Smooth muscle cell of the brain vasculature (primary cell): ENCODE data around the gene SAP30.

ENCODE experiments used
- DNase-seq: peaks from one replicate; pipeline ENCODE4 v3.0.0-alpha.2; 2012; ENCODE audit warnings: low read depth, low spot score

SAP30 gene

GRCh38 chr4:173367285-173367684 lies 3.5 kb upstream of the SAP30 start:
- DNase-seq = no peak

- DNase-seq = no peak
These were observed 2.8 kb upstream of the SAP30 start for GRCh38 chr4:173367946-173368345.

DNA sequence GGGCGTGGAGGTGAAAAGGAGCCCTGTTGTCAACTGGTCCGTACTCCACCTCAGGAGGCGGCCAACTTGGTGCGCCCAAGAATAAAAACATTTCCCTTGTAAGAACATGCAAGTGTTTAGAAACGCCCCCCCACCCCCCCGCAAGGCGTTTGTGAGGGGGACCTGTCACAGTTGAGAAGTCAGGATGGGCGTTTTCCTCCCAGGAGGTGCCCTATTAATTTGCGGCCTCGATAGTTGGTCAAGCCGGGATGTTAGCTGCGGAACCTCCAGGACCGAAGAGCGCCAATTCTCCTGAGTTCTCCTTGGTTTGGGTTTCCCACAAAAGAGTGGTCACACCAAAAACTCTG lies 651 bp upstream of the SAP30 start:
- DNase-seq = no peak

DNA sequence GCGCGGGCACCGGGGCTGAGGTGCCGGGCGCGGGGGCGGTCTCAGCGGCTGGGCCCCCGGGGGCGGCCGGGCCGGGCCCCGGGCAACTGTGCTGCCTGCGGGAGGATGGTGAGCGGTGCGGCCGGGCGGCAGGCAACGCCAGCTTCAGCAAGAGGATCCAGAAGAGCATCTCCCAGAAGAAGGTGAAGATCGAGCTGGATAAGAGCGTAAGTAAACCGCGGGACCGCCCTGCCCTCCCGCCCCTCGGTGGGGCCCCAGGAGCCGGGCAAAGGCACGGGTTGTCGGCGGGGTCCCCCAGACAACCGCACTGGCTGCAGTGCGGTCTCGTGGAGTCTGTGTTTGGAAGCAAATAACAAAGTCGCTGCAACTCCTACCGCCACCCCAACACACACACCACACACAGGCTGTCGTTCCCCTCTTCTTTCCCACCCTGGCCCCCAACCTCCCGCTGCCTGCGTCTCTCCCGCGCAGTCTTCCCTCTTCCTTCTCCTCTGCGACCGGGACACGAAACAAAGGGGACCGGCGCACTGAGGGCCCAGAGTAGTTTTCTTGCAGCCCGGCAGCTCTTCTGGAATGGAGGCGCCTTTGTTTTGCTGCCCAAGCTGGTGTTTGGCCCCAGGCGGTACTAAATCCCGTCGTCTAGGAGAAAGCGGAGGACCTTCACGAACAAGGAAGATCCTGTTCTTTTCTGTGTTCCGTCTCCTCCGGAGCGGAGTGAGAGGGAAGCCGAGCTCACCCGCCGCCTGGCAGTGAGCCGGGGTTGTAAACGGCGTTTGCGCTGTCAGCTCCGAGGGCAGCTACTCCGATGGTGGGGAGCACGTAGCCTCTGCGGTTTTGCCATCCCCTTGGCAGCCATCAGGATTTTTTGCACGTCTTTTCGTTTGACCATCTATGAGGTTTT lies 788 bp downstream of the SAP30 start:
- DNase-seq = no peak

- DNase-seq = no peak
These were observed 3.8 kb downstream of the SAP30 start for GRCh38 chr4:173374588-173374987.

DNA sequence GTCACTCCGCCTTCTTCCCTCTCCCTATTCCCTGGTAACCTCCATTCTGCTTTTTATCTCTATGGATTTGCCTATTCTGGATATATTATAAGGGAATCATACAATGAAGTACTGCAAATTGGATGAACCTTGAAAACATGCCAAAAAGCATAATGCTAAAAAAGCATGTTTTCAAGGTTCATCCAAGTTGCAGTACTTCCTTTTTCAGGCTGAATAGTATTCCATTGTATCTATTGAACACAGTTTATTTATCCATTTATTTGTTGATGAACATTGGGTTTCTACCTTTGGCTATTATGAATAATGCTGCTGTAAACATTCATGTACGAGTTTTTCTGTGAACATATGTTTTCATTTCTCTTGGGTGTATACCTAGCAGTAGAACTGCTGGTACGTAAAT lies 9.2 kb downstream of the SAP30 start:
- no peak for DNase-seq

- no peak for DNase-seq
These were observed 10.2 kb downstream of the SAP30 start for GRCh38 chr4:173380987-173381386.

- DNase-seq = no peak
These were observed 10.9 kb downstream of the SAP30 start for GRCh38 chr4:173381610-173382009.

DNA sequence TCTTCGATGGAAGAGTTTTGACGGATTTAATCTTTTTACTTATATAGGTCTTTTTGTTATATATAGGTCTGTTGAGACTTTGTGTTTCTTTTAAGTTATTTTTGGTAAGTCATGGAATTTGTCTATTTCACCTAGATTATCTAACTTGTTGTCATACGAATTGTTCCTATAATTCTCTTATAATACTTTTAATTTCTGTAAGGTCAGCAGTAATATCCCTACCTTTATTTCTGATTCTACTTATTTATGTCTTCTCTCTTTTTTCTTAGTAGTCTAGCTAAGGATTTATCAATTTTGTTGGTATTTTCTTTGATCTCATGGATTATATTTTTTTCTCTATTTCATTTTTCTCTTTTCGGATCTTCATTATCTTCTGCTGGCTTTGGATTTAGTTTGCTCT lies 11.6 kb downstream of the SAP30 start:
- no peak for DNase-seq

- no peak for DNase-seq
These were observed 16.0 kb downstream of the SAP30 start for GRCh38 chr4:173386751-173387150.

DNA sequence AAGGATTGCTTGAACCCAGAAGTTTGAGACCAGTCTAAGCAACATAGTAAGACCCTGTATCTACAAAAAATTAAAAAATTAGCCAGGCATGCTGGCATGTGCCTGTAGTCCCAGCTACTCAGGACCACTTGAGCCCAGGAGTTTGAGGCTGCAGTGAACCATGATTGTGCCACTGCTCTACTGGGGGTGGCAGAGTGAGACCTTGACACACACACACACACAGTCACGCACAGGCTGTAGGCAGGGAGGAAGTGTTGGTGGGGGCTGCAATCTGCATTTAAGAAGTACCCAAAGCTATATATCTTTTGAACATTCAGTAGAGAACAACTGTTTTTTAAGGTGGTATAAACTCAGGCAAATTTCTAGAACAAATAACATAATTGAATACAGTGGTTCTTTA lies 20.9 kb downstream of the SAP30 start:
- DNase-seq = no peak

GRCh38 chr4:173397604-173398003 lies 26.9 kb downstream of the SAP30 start:
- DNase-seq = no peak

DNA sequence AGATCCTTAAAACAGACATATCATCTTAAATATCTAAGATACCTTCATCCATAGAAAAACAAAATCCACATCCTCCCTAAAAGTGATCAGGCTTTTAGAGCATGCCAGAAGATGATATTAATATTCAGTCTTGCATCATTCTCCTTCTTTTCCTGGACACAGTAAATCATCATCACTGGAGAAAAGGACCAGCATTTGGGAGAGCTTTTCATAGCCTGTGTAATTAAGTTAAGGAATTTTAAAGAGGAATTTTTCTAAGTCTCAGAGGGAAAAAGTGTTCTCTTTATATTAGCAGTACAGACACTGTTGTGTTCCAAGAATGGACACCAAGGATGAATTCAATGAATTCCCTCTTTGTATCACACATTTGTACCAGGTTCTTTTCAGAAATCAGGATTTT lies 27.5 kb downstream of the SAP30 start:
- no peak for DNase-seq

- no peak for DNase-seq
These were observed 28.1 kb downstream of the SAP30 start, which contains the start of gene SCRG1 for GRCh38 chr4:173398779-173399415. TSS of gene SCRG1 (minus strand) at chr4:173399116. CDS start at chr4:173391414, 7,702 bp downstream.

- no peak for DNase-seq
These were observed 30.3 kb downstream of the SAP30 start for GRCh38 chr4:173401063-173401462.

GRCh38 chr4:173403051-173403450 lies 32.3 kb downstream of the SAP30 start:
- DNase-seq = no peak

- DNase-seq = no peak
These were observed 33.6 kb downstream of the SAP30 start for GRCh38 chr4:173404296-173404865.

- no peak for DNase-seq
These were observed 35.3 kb downstream of the SAP30 start for GRCh38 chr4:173405840-173406606.

- no peak for DNase-seq
These were observed 39.3 kb downstream of the SAP30 start for GRCh38 chr4:173410079-173410478.

DNA sequence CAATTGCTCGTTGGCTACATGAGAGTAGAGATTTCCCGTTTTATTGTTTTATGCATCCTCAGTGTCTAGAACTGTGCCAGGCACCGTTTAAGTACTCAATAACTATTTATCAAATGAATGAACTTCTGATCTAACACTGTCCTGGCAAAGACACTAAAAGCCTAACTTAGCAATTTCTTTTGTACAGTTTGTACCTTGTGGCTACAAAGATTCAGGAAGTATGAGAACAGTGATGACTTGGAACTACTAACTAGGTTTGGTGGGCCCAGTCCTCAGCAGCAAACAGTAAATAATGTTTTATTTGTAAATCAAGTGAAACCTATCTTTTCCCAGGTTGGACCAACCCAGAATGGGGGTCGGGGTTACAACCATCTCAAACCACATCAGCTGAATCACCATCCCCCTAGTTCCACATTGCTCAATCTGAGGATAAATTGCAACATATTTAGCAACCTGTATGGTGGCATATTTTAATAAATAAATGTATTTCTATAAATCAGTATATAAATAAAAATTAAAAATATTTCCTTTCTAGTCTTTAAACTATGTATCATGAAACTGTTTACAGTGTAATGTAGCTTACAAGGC lies 40.4 kb downstream of the SAP30 start:
- no peak for DNase-seq

- DNase-seq = no peak
These were observed 42.3 kb downstream of the SAP30 start for GRCh38 chr4:173413036-173413435.

DNA sequence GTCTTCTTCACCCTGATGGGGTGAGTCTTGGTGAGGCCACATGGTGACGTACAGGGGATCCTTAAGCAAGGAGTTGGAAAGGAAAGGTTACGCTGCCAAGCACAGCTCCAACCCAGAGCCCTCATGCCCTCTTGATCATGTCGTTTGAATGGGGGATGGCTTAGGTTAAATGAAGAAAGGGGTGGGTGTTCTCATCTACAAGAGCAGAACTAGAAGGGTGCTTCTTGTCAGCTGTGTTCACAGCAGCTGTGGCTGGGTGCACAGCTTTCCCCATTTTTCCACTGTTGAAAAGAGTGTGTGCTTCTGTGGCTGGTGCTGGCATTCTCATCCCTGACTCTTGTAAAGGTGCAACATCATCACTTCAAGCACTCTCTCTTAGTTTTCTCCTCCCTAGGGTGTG lies 43.7 kb downstream of the SAP30 start:
- DNase-seq = no peak
